Suppressor macrophage treated with lipopolysaccharide for 4 hours (primary cell): Measurements from ENCODE around the gene RIPK4.

ENCODE experiments used
- DNase-seq: peaks from one replicate; pipeline ENCODE4 v3.0.0-alpha.2; 2020

RIPK4 gene

GRCh38 chr21:41751611-41752011 is 15.2 kb downstream of the RIPK4 start:
- no peak for DNase-seq

DNA sequence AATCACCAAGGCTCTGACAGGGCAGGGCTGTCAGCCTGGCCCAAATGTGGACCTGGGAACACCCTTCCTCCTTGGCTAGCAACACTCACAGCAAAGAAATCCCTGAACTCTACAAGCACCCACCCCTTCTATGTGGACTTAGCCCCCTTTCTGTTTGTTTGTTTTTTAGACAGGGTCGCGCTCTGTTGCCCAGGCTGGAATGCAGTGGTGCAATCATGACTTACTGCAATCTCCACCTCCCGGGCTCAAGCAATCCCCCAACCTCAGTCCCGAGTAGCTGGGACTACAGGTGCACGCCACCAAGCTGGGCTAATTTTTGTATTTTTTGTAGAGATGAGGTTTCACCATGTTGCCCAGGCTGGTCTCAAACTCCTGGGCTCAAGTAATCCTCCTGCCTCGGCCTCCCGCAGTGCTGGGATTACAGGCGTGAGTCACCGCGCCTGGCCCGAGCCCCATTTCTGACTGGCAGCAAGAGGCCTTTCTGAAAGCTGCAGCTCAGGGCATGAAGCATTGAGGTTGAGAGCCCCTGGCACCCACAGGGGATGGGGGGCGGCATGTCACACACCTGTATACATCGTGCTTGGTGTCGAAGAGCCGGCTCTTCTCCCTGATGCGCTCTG is 16.2 kb downstream of the RIPK4 start:
- no peak for DNase-seq

- DNase-seq: no peak
These were observed 16.8 kb downstream of the RIPK4 start for GRCh38 chr21:41750051-41750450.

GRCh38 chr21:41749286-41749685 is 17.6 kb downstream of the RIPK4 start:
- DNase-seq: no peak

DNA sequence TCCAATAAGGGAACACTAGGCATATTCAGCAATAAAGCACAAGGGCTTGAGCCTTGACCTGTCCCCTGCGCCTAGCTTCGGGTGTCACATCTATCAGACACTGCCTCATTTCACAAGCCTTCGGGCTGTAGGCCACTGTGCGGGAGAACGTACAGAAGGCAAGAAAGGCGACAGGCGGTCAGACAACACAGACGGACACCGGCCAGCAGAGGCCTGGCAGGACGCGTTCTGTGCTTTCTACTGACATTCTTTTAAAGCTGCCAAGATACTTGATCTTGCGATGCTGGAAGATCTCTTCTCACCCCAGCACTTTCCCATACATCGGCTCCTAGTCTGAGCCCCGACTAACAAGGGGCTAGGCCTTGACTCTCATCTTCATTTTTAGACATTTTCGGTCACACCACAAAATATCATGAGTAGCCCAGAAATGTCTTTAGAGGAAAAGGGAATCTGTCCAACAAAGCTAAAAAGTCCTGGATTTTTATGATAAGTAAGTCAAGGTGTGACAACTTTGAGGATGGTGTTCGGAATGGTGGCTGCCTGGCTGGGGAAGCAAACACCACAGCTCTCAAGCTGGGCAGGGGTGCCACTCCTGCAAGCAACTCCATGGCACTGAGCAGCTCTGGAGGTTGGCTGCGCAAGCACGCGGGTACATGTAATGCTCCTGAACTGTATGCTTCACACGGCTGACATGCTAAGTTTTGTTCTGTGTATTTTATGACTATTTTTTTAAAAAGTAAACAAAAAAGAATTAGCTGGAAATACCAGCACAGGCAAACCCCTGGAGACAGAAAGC is 18.7 kb downstream of the RIPK4 start:
- no peak for DNase-seq

DNA sequence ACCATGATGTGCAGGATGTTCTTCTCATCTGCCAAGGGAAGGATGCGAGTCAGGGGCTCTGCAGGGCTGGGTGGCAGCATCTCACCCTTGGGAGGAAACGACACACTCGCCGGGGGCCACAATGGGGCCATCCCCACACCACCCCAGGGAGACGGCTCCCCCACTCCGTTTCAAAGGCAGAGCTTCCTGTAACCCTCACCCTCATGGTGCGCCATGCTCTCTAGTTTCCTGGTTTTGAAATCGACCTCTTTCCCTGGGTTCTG is 20.2 kb downstream of the RIPK4 start:
- DNase-seq: no peak

DNA sequence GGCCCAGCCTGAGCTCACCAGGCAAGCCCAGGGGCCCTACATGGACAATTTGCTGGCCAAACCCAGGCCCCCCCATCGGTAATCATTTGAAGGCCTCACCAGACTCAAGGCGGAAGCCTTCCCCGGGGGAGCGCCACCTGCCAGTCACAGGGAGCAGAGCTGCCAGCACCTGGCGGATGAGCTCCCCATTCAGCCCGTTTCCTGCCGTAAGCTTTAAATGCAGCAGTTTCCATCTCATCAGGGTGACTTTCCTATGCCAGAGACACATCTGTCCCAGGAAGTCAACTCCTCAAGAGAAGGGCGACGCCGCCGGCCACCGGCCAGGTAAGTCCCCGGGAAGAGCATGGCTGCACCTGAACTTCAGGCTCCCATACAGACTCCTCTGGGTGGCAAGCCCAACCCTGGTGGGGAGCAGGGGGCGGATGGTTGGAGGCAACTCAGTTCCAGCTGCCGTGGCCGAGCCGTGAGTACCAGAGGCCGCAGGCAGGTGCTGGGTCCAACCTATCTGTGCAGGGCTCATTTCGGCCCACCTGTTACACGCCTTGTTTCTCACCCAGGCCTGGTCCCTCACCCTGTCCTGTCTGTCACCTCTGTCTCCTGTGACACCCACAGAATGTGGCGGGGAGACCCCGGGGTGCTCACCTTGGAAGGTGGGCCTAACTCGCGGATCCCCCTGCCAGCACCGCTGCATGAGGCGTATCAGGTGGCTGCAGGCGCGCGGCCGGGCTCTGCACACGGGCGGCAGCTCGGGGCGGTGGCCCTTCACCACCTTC is 20.7 kb downstream of the RIPK4 start:
- DNase-seq: no peak

GRCh38 chr21:41745026-41745820 is 21.6 kb downstream of the RIPK4 start:
- DNase-seq: no peak

GRCh38 chr21:41744028-41744930 is 22.6 kb downstream of the RIPK4 start:
- DNase-seq: no peak

GRCh38 chr21:41743321-41744027 is 23.4 kb downstream of the RIPK4 start:
- DNase-seq: no peak

GRCh38 chr21:41742073-41742875 is 24.6 kb downstream of the RIPK4 start:
- DNase-seq: no peak

DNA sequence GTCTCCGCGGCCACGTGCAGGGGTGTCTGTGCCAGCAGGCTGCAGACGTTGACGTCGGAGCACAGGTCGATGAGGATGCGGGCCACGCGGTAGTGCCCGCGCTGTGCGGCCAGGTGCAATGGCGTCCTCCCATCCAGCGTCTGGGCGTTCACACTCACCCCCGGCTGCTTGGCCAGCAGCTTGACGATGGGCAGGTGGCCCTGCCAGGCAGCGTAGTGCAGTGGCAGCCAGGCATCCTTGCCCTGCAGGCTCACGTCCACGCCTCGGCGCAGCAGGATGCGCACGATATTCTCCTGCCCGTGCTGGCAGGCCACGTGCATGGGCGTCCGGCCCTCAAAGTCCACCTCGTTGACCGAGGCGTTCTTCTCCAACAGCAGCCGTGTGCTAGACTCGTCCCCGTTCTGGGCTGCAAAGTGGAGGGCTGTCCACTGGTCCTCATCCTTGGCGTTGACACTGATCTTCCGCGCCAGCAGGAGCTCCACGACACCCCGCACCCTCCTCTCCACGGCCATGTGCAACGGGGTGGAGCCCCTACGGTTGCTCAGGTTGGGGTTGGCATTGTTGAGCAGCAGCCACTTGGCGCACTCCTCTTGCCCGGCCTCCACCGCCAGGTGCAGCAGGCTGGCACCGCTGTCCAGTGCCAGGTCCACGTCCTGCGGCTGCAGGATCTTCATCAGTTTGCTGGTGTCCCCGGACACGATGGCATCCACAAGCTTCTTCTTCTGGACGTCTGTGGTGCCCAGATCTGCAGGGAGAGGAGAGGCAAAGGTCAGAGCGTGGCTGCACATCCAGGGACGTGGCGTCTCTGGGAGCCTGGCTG is 25.4 kb downstream of the RIPK4 start:
- no peak for DNase-seq

DNA sequence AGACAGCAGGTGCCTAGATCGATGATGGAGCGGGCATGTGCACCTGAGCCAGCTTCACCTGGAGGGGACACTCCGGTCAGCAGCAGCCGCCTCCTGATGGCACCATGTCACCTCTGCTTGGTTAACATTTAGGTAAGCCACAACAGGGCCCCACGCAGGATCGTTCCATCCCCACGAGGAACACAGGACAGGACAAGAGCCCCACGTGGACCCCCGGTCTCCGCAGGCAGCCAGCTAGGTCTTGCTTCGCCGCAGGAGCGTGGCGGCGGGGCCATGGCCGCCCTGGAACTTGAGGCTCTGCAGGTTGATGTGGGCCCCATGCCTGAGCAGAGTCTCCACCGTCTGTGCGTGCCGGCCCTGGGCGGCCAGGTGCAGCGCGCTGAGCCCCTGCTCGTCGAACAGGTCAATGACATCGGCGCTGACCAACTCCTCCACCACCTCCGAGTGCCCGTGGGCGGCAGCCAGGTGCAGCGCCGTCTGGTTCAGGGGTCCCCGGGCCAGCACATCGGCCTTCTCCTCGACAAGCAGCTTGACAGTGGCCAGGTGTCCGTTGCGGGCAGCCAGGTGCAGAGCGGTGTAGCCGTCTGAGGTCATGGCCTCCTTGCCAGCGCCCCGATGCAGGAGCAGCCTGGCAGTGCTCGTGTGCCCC is 26.1 kb downstream of the RIPK4 start:
- DNase-seq: no peak

- no peak for DNase-seq
These were observed 26.9 kb downstream of the RIPK4 start for GRCh38 chr21:41739936-41740335.

- DNase-seq: no peak
These were observed 27.8 kb downstream of the RIPK4 start for GRCh38 chr21:41739011-41739410.

DNA sequence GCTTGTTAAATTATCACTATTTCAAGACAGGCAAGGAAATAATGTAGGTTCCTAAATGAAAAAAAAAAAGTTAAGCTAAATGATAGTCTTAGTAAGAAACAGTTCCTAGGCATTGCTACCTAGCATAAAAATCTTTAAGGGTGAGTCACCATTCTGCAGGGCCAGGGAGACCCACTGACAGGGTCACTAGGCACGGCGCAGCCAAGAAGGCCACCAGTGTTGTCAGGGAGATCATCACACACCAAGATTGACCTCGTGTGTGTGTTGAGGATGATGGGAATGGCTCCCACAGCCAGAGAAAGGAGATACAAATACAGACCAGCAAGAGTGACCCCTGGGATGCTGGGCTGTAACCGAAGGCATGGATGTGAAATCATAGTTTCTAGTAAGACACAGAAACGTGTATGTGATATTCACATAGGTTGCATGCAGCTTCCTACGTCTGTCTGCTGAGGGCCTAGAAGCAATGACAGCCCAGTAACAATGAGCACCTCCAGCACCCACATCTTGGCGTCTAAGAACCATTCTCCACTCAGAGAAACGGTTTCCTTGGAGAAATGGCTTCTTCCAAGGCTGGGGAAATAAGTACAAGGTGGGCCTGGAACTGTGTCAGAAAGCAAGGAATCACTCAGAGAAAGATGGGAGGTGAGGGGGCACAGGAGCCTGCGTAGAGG is 29.1 kb downstream of the RIPK4 start:
- no peak for DNase-seq

DNA sequence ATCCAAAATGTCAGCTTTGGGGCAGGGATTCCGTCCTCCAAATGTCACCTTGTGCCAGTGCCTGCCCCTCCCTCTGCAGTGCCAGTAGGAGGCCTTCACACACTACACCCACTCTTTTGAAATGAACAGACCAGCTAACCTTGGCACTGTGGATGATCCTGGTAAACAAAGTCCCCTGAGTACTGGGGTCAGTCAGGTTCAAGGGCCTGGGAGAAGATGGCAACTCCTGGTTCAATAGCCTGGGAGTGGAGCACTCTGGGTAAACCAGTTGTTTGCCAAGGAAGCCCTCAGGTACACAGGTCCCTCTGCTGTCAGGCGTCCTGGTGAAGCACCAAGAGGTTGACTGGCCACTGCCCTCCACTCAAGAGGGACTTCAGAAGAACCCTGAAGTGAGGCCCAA is 30.4 kb downstream of the RIPK4 start:
- DNase-seq: no peak

GRCh38 chr21:41733951-41734689 is 32.7 kb downstream of the RIPK4 start:
- no peak for DNase-seq
